Stimulated activated naive CD4-positive, alpha-beta T cell (primary cell): ENCODE data around the gene STARD8.
"Not testable (repeated sequence)": the region's sequence is repeated elsewhere in the genome, so short reads cannot be mapped to it uniquely, and the experiment has no call there.

Experiments
- DNase-seq, 6 experiments: peaks; one replicate each; lab custom pipeline; 2025; lab: John Stamatoyannopoulos, UW

STARD8 gene

GRCh38 chrX:68717663-68718442 is 70.4 kb downstream of the STARD8 start:
- no peak for DNase-seq

- no peak for DNase-seq
Measured at GRCh38 chrX:68718443-68718820, 71.0 kb downstream of the STARD8 start.

GRCh38 chrX:68719181-68719903 is 71.9 kb downstream of the STARD8 start:
- DNase-seq = no peak

- no peak for DNase-seq
Measured at GRCh38 chrX:68719904-68720614, 72.6 kb downstream of the STARD8 start.

GRCh38 chrX:68720851-68721250 is 73.4 kb downstream of the STARD8 start:
- no peak for DNase-seq

GRCh38 chrX:68721546-68721945 is 74.1 kb downstream of the STARD8 start:
- no peak for DNase-seq

- no peak for DNase-seq
Measured at GRCh38 chrX:68721991-68722860, 74.8 kb downstream of the STARD8 start.

- no peak for DNase-seq
Measured at GRCh38 chrX:68723491-68724155, 76.2 kb downstream of the STARD8 start.

- no peak for DNase-seq
Measured at GRCh38 chrX:68724531-68725020, 77.1 kb downstream of the STARD8 start.

GRCh38 chrX:68725756-68726365 is 78.4 kb downstream of the STARD8 start:
- no peak for DNase-seq

GRCh38 chrX:68726366-68726765 is 78.9 kb downstream of the STARD8 start:
- no peak for DNase-seq

GRCh38 chrX:68727696-68728095 is 80.2 kb downstream of the STARD8 start:
- DNase-seq = no peak

- DNase-seq = no peak
Measured at GRCh38 chrX:68728186-68728585, 80.7 kb downstream of the STARD8 start.

- DNase-seq = no peak
Measured at GRCh38 chrX:68731254-68731653, 83.8 kb downstream of the STARD8 start.

GRCh38 chrX:68732906-68733493 is 85.5 kb downstream of the STARD8 start:
- peak in 5 of 6 experiments; percentile 5 to 59 (median 35) for DNase-seq

GRCh38 chrX:68735266-68735665 is 87.8 kb downstream of the STARD8 start:
- DNase-seq = no peak

- DNase-seq = not testable (repeated sequence)
Measured at GRCh38 chrX:68741864-68742263, 94.4 kb downstream of the STARD8 start.

GRCh38 chrX:68743754-68744153 is 96.3 kb downstream of the STARD8 start:
- DNase-seq = no peak

GRCh38 chrX:68746988-68747387 is 99.5 kb downstream of the STARD8 start:
- DNase-seq = no peak

GRCh38 chrX:68748030-68748429 is 100.6 kb downstream of the STARD8 start:
- no peak for DNase-seq
